WI38 (cell line): ENCODE measurements around the gene MPRIP.
A peak's percentile ranks its signal among the peaks of the same experiment; 100 is the strongest.

Experiments
- H3K4me3 ChIP-seq: 2 replicates; pipeline ENCODE4 v1.5.1; 2011; ENCODE audit warnings: low read depth, mild to moderate bottlenecking, control low read depth, low read length
- TF ChIP-seq, protein P1 (sequence below): IDR thresholded peaks from 2 replicates; pipeline ENCODE4 v1.5.1; 2012; ENCODE audit warnings: low read depth, mild to moderate bottlenecking, control low read depth, low read length

Gene MPRIP

DNA sequence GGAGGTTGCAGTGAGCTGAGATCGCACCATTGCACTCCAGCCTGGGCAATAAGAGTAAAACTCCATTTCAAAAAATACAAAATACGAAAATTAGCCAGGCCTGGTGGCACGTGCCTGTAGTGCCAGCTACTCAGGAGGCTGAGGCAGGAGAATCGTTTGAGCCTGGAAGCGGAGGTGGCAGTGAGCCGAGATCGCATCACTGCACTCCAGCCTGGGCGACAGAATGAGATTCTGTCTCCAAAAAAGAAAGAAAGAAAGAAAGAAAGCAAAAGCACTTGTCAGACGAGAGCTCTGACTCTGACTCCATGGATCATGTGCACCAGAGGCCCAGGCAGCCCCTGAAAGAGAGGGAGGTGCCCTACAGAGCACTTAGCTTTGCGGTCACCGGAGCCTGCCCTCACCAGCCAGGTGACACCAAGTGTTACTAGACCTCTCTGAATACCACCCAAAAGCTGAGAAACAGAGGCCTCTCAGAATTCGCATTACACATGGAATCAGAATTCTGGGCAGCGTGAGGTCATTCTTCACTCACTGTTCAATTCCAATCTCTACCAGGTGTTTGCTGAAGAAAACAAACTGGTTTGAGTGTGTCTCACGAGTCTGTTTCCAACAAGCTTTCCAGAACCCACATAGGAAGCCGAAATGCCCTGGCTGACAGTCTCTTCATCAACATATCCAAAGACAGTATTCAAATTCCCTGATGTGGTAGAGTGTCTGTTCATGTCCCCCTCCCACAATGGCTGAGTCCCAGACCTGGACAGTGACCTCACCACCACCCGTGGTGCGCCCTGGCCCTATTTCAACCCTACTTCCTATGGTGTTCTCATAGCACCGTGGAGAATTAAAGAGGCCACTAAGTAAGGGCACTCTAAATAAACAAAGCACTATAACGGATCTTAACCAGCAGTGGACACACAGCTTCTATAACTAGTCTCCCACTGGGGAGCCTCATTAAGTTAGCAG, 193.2 kb downstream of the MPRIP start:
- TF ChIP-seq, protein P1, sequence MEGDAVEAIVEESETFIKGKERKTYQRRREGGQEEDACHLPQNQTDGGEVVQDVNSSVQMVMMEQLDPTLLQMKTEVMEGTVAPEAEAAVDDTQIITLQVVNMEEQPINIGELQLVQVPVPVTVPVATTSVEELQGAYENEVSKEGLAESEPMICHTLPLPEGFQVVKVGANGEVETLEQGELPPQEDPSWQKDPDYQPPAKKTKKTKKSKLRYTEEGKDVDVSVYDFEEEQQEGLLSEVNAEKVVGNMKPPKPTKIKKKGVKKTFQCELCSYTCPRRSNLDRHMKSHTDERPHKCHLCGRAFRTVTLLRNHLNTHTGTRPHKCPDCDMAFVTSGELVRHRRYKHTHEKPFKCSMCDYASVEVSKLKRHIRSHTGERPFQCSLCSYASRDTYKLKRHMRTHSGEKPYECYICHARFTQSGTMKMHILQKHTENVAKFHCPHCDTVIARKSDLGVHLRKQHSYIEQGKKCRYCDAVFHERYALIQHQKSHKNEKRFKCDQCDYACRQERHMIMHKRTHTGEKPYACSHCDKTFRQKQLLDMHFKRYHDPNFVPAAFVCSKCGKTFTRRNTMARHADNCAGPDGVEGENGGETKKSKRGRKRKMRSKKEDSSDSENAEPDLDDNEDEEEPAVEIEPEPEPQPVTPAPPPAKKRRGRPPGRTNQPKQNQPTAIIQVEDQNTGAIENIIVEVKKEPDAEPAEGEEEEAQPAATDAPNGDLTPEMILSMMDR = no peak
- peak overlapping the region; percentile 97 for H3K4me3 ChIP-seq

- TF ChIP-seq, protein P1 = no peak
- peak overlapping the region; percentile 97 for H3K4me3 ChIP-seq
Observed at GRCh38 chr17:17236295-17237025, 194.2 kb downstream of the MPRIP start.

DNA sequence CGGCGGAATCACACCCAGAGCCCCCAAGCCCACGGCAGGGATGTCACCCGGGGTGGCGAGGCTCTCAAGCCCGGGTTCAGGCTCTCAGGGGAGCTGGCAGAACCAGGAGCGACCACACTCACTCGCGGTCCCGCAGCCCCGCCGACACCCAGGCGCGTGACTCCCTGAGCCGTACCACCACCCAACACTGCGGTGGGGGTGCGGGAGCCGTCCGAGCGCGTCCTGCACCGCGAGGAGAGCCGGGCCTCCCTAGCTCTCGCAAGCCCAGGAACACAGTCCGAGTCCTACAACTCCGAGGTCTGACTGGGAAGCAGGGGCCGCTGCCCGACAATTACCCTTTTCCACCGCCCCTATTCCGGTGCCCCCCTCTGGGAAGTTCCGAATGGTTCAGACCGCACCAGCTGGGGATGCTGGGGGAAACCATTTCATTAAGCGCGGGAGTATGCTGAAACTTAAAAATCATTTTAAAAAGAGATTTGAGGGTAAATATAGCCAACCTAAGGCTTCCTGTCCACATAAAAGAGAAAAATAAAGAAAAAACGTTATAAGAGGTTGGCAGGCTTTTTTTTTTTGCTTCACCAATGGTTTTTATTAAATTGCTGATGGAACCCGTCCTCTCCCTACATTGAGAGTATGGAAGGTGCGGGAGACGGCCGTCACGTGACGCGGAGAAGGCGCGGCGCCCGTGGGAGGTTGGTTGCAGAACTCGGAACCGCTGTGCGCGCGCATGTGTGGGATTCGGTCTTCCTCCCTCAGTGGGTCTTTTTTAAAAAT, 195.0 kb downstream of the MPRIP start, which contains the start of gene FLCN:
FLCN (minus strand) TSS at position 143 of the 774 bp plus-strand sequence. CDS start 9,031 bp downstream, outside the sequence.
- H3K4me3 ChIP-seq = peak within 1 kb of the TSS; percentile 97
- TF ChIP-seq, protein P1 = no peak

GRCh38 chr17:17239832-17240231, 197.6 kb downstream of the MPRIP start:
- no peak overlapping the region for H3K4me3 ChIP-seq
- TF ChIP-seq, protein P1 = no peak

- H3K4me3 ChIP-seq = no peak overlapping the region
- TF ChIP-seq, protein P1 = no peak
Observed at GRCh38 chr17:17241656-17242055, 199.4 kb downstream of the MPRIP start.

- H3K4me3 ChIP-seq = no peak overlapping the region
- TF ChIP-seq, protein P1 = no peak
Observed at GRCh38 chr17:17242246-17242645, 200.0 kb downstream of the MPRIP start.
